K562 (cell line): ENCODE results near the gene OR2B2. TPM values are rescaled to one million over a fixed set of nuclear protein-coding genes. Genes with fewer than 3 reads are reported as not detected.

Source experiments
- ARHGAP35 ChIP-seq: fragments of 450-650 bp; IDR thresholded peaks from 2 replicates; pipeline ENCODE4 v1.6.1; 2018; ENCODE audit not compliant: partially characterized antibody
- DIDO1 ChIP-seq: fragments of 450-650 bp; IDR thresholded peaks from 2 replicates; pipeline ENCODE4 v1.6.1; 2016; ENCODE audit warnings: low read depth, missing biosample characterization, missing genetic modification characterization
- FOSL1 ChIP-seq: fragments of 200-800 bp; sonication (Bioruptor generic); conservative IDR thresholded peaks from 2 replicates; pipeline ENCODE4 v1.6.1; 2016; ENCODE audit warnings: missing genetic modification characterization, missing compliant biosample characterization
- FOXP4 ChIP-seq: sonication (generic); formaldehyde crosslinking; IDR thresholded peaks from 2 replicates; pipeline ENCODE4 v1.8.0; 2022; ENCODE audit warnings: mild to moderate bottlenecking, missing genetic modification reagents, borderline replicate concordance
- HBP1 ChIP-seq: fragments of 450-650 bp; formaldehyde crosslinking; IDR thresholded peaks from 2 replicates; pipeline ENCODE4 v1.4.0; 2022; ENCODE audit warnings: missing genetic modification characterization
- HDAC8 ChIP-seq: fragments of 450-650 bp; IDR thresholded peaks from 2 replicates; pipeline ENCODE4 v1.6.1; 2016; ENCODE audit warnings: mild to moderate bottlenecking, missing genetic modification characterization, moderate library complexity, missing compliant biosample characterization
- JUNB ChIP-seq: fragments of 450-650 bp; formaldehyde crosslinking; conservative IDR thresholded peaks from 2 replicates; pipeline ENCODE4 v1.4.0; 2020; ENCODE audit warnings: mild to moderate bottlenecking
- JUND ChIP-seq, 2 experiments: IDR thresholded peaks; 2 replicates in 1 of 2; 3 replicates in 1 of 2; pipeline ENCODE4 v1.6.1; 2011; ENCODE audit warnings: borderline replicate concordance in 2 of 2, low read depth in 2 of 2, low read length in 2 of 2, improper control_type of control experiment in 1 of 2, missing biosample characterization in 1 of 2, missing genetic modification characterization in 1 of 2, missing genetic modification reagents in 1 of 2
- PTRF ChIP-seq: fragments of 450-650 bp; IDR thresholded peaks from 2 replicates; pipeline ENCODE4 v1.6.1; 2016; ENCODE audit warnings: mild to moderate bottlenecking, missing genetic modification characterization, missing compliant biosample characterization
- SAFB2 ChIP-seq: fragments of 200-400 bp; formaldehyde crosslinking; IDR thresholded peaks from 2 replicates; pipeline ENCODE4 v1.6.1; 2018; ENCODE audit warnings: borderline replicate concordance, low read length, low read depth, moderate library complexity; ENCODE audit not compliant: severe bottlenecking
- ZBTB33 ChIP-seq: sonication (generic); formaldehyde crosslinking; IDR thresholded peaks from 2 replicates; pipeline ENCODE4 v1.8.1; 2023; ENCODE audit warnings: mild to moderate bottlenecking, missing genetic modification reagents
- ZNF436 ChIP-seq: fragments of 250-450, 450-650 bp; sonication (Bioruptor Pico); formaldehyde crosslinking; IDR thresholded peaks from 2 replicates; pipeline ENCODE4 v1.7.0; 2020; ENCODE audit warnings: mild to moderate bottlenecking
- ZNF518B ChIP-seq: fragments of 250-450 bp; sonication (Bioruptor Pico); IDR thresholded peaks from 2 replicates; pipeline ENCODE4 v1.5.0; 2021; ENCODE audit warnings: mild to moderate bottlenecking, moderate library complexity
- ZNF766 ChIP-seq: fragments of 200-800 bp; sonication (Bioruptor generic); conservative IDR thresholded peaks from 2 replicates; pipeline ENCODE4 v1.6.1; 2016; ENCODE audit warnings: missing genetic modification characterization, missing compliant biosample characterization
- polyA plus RNA-seq, 8 experiments: library from polyadenylated mRNA; depleted of rRNA in 4 of 8; stranded (reverse) in 5 of 8; unstranded in 3 of 8; fragments of >200 nt; fragmentation: Nextera tagmentation in 2 of 8; fragmentation: Illumina TruSeq in 1 of 8; extraction: Ambion mirVana in 2 of 8; extraction: Trizol in 1 of 8; gene quantifications; 2 replicates each; pipeline versions ENCODE4 v1.2.1 to v1.2.3, GENCODE V29; 2011 to 2014; ENCODE audit warnings: inconsistent platforms in 1 of 8, missing spikeins in 1 of 8
- total RNA-seq, 7 experiments: library from RNA; depleted of rRNA in 6 of 7; stranded (reverse); fragments of >200 nt in 6 of 7; fragmentation: Illumina TruSeq in 2 of 7; extraction: Trizol in 2 of 7; gene quantifications; 2 replicates each; pipeline versions ENCODE4 v1.2.1 to v1.2.3, GENCODE V29; 2011 to 2021; ENCODE audit warnings: low replicate concordance in 1 of 7

Gene OR2B2
- total and polyA plus RNA-seq, 9 of the 15 experiments (the other 6 are each of a cell fraction or from before 2014, with no cell fraction given): 0.24 TPM; not detected in 8

- no peak for TF ChIP-seq HBP1
- TF ChIP-seq ZNF766 (CRISPR knock-in tag): no peak
- TF ChIP-seq JUND (IDR thresholded peaks at IDR 0.05; ENCODE audit: borderline replicate concordance, low read depth, low read length): peak; percentile 94
- TF ChIP-seq JUND (tag; IDR thresholded peaks at IDR 0.05; ENCODE audit: borderline replicate concordance, low read depth, low read length): peak; percentile 96; the same call in 2 of the 3 replicates
- no peak for TF ChIP-seq PTRF
- no peak for TF ChIP-seq FOXP4 (CRISPR knock-in tag)
- peak; percentile 95 for TF ChIP-seq JUNB
- TF ChIP-seq ZNF518B (CRISPR knock-in tag): no peak
- peak; percentile 90 for TF ChIP-seq ZBTB33
- no peak for TF ChIP-seq DIDO1 (tag)
- TF ChIP-seq FOSL1 (tag): peak; percentile 43; the same call in 1 of the 2 replicates
- no peak for TF ChIP-seq SAFB2
- TF ChIP-seq ARHGAP35: no peak
- no peak for TF ChIP-seq ZNF436 (CRISPR knock-in tag)
- TF ChIP-seq HDAC8: no peak
These were observed 47.0 kb downstream of the OR2B2 start (continued) for GRCh38 chr6:27864906-27865849.
